HepG2 (cell line): ENCODE results near the gene PDIA6. TPM values are rescaled to one million over a fixed set of nuclear protein-coding genes. Genes with fewer than 3 reads are reported as not detected.

Source experiments
- ASH2L ChIP-seq: fragments of 300-600, 200-600 bp; sonication (generic); IDR thresholded peaks from 2 replicates; pipeline ENCODE4 v1.7.0; 2017; ENCODE audit warnings: low read depth, mild to moderate bottlenecking, moderate library complexity, mixed read lengths, low read length; ENCODE audit not compliant: insufficient read length
- CREB1 ChIP-seq, 2 experiments: fragments of 450-650 bp in 1 of 2; IDR thresholded peaks; 2 replicates each; pipeline ENCODE4 v1.6.1; 2016 to 2017; ENCODE audit warnings: control low read depth in 1 of 2, mild to moderate bottlenecking in 1 of 2, missing compliant biosample characterization in 1 of 2, missing genetic modification characterization in 1 of 2
- FOXO1 ChIP-seq: sonication (generic); formaldehyde crosslinking; IDR thresholded peaks from 2 replicates; pipeline ENCODE4 v1.4.0; 2020; ENCODE audit warnings: missing genetic modification reagents
- GABPB1 ChIP-seq: IDR thresholded peaks from 2 replicates; pipeline ENCODE4 v1.6.1; 2016; ENCODE audit warnings: mild to moderate bottlenecking, missing genetic modification reagents, moderate library complexity, missing compliant biosample characterization
- KAT2B ChIP-seq: fragments of 150-350 bp; IDR thresholded peaks from 2 replicates; pipeline ENCODE4 v1.6.1; 2014; ENCODE audit warnings: low read depth, low read length, borderline replicate concordance
- KDM3A ChIP-seq: IDR thresholded peaks from 2 replicates; pipeline ENCODE4 v1.6.1; 2018; ENCODE audit warnings: low read depth, missing compliant biosample characterization
- KLF16 ChIP-seq, 2 experiments: sonication (generic) in 1 of 2; formaldehyde crosslinking in 1 of 2; IDR thresholded peaks; 2 replicates each; pipeline versions ENCODE4 v1.6.1 to v1.8.0; 2016 to 2023; ENCODE audit warnings: missing genetic modification reagents in 2 of 2, missing compliant biosample characterization in 1 of 2
- LBX2 ChIP-seq: sonication (generic); formaldehyde crosslinking; IDR thresholded peaks from 2 replicates; pipeline ENCODE4 v1.5.0; 2020; ENCODE audit warnings: missing genetic modification reagents, mild to moderate bottlenecking, borderline replicate concordance
- PBX2 ChIP-seq: IDR thresholded peaks from 2 replicates; pipeline ENCODE4 v1.6.1; 2016; ENCODE audit warnings: control low read depth
- PHF21A ChIP-seq: sonication (generic); formaldehyde crosslinking; IDR thresholded peaks from 2 replicates; pipeline ENCODE4 v1.5.0; 2020; ENCODE audit warnings: mild to moderate bottlenecking, missing genetic modification reagents
- RBM39 ChIP-seq: fragments of 200-400 bp; formaldehyde crosslinking; IDR thresholded peaks from one replicate; pipeline ENCODE4 v1.6.1; 2018; ENCODE audit warnings: antibody characterized with exemption, mild to moderate bottlenecking, low read depth, low read length; ENCODE audit not compliant: poor library complexity, severe bottlenecking
- SNAI1 ChIP-seq: sonication (generic); formaldehyde crosslinking; IDR thresholded peaks from 2 replicates; pipeline ENCODE4 v1.5.0; 2020; ENCODE audit warnings: mild to moderate bottlenecking, missing genetic modification reagents, borderline replicate concordance
- SOX6 ChIP-seq, 2 experiments: fragments of 450-650 bp in 1 of 2; sonication (generic) in 1 of 2; formaldehyde crosslinking in 1 of 2; IDR thresholded peaks; 2 replicates each; pipeline versions ENCODE4 v1.4.0 to v1.6.1; 2017 to 2020; ENCODE audit warnings: antibody characterized with exemption in 1 of 2, mild to moderate bottlenecking in 1 of 2, missing genetic modification reagents in 1 of 2
- SP4 ChIP-seq: sonication (generic); formaldehyde crosslinking; IDR thresholded peaks from 2 replicates; pipeline ENCODE4 v1.8.1; 2023; ENCODE audit warnings: mild to moderate bottlenecking, missing genetic modification reagents
- STAT5B ChIP-seq: sonication (generic); formaldehyde crosslinking; IDR thresholded peaks from 2 replicates; pipeline ENCODE4 v1.4.0; 2020; ENCODE audit warnings: missing genetic modification reagents
- XBP1 ChIP-seq: sonication (generic); formaldehyde crosslinking; IDR thresholded peaks from 2 replicates; pipeline ENCODE4 v1.5.0; 2020; ENCODE audit warnings: missing genetic modification reagents
- ZBTB7A ChIP-seq: sonication (generic); formaldehyde crosslinking; IDR thresholded peaks from 2 replicates; pipeline ENCODE4 v1.8.0; 2022; ENCODE audit warnings: mild to moderate bottlenecking, missing genetic modification reagents
- ZEB1 ChIP-seq: IDR thresholded peaks from 2 replicates; pipeline ENCODE4 v1.6.1; 2012; ENCODE audit warnings: mild to moderate bottlenecking, low read depth, inconsistent platforms; ENCODE audit not compliant: insufficient replicate concordance
- ZNF10 ChIP-seq: sonication (generic); formaldehyde crosslinking; IDR thresholded peaks from 2 replicates; pipeline ENCODE4 v1.4.0; 2020; ENCODE audit warnings: mild to moderate bottlenecking, low read depth, missing genetic modification reagents, borderline replicate concordance
- ZNF337 ChIP-seq: sonication (generic); formaldehyde crosslinking; IDR thresholded peaks from 2 replicates; pipeline ENCODE4 v1.5.1; 2020; ENCODE audit warnings: missing genetic modification reagents, low read depth, mild to moderate bottlenecking, borderline replicate concordance
- ZNF709 ChIP-seq: sonication (generic); formaldehyde crosslinking; IDR thresholded peaks from 2 replicates; pipeline ENCODE4 v1.5.0; 2020; ENCODE audit warnings: mild to moderate bottlenecking, missing genetic modification reagents
- ZNF768 ChIP-seq: sonication (generic); formaldehyde crosslinking; IDR thresholded peaks from 2 replicates; pipeline ENCODE4 v1.4.0; 2020; ENCODE audit warnings: missing genetic modification reagents
- ZSCAN12 ChIP-seq: sonication (generic); formaldehyde crosslinking; IDR thresholded peaks from 2 replicates; pipeline ENCODE4 v1.9.0; 2021; ENCODE audit warnings: mild to moderate bottlenecking, missing genetic modification reagents
- polyA plus RNA-seq, 8 experiments: library from polyadenylated mRNA; depleted of rRNA in 3 of 8; stranded (reverse) in 7 of 8; unstranded in 1 of 8; fragments of >200 nt; fragmentation: Illumina TruSeq in 4 of 8; extraction: Trizol in 4 of 8; gene quantifications; 2 replicates each; pipeline versions ENCODE4 v1.2.1 to v1.2.3, GENCODE V29; 2011 to 2016; ENCODE audit warnings: low read depth in 4 of 8, missing spikeins in 1 of 8, mixed read lengths in 1 of 8; ENCODE audit not compliant: insufficient read depth in 1 of 8
- total RNA-seq, 5 experiments: library from RNA; depleted of rRNA; stranded (reverse); fragments of >200 nt; fragmentation: Illumina TruSeq; extraction: Trizol; gene quantifications; 2 replicates each; pipeline ENCODE4 v1.2.3, GENCODE V29; 2016; ENCODE audit warnings: low read depth in 1 of 5
- TF ChIP-seq, protein P1 (sequence below): sonication (generic); formaldehyde crosslinking; IDR thresholded peaks from 2 replicates; pipeline ENCODE4 v1.4.0; 2020; ENCODE audit warnings: missing genetic modification reagents
- TF ChIP-seq, protein P2 (sequence below): IDR thresholded peaks from 2 replicates; pipeline ENCODE4 v1.6.1; 2016; ENCODE audit warnings: missing genetic modification reagents, missing compliant biosample characterization

The PDIA6 gene
- total and polyA plus RNA-seq, 2 of the 13 experiments (the other 11 are each of a cell fraction or from before 2014, with no cell fraction given): 586 to 642 TPM

GRCh38 chr2:10812362-10813162 is at the start of gene PDIA6 (continued):
- TF ChIP-seq ZSCAN12 (CRISPR knock-in tag) (0 out of 2 replicates have a peak, but pooled peaks have one; percentile 37), ZEB1 (no peak), ZNF10 (CRISPR knock-in tag) (no peak), KLF16 (CRISPR knock-in tag; IDR thresholded peaks at IDR 0.05) (peak in 1 of 2 experiments; percentile 64; a peak in 1 of 4 replicates), GABPB1 (peak; percentile 91), ZBTB7A (peak; percentile 49; the same call in 1 of the 2 replicates), CREB1 (IDR thresholded peaks at IDR 0.05) (peak; percentile 82), CREB1 (CRISPR knock-in tag; IDR thresholded peaks at IDR 0.05) (no peak; the same call in 1 of the 2 replicates), SNAI1 (CRISPR knock-in tag) (0 out of 2 replicates have a peak, but pooled peaks have one; percentile 39), ASH2L (peak; percentile 93), RBM39 (peak; percentile 28), FOXO1 (CRISPR knock-in tag) (peak; percentile 69; the same call in 1 of the 2 replicates), PBX2 (CRISPR knock-in tag) (peak; percentile 94), KDM3A (CRISPR knock-in tag) (0 out of 2 replicates have a peak, but pooled peaks have one; percentile 13), SP4 (CRISPR knock-in tag) (peak; percentile 100), STAT5B (no peak), ZNF337 (no peak), PHF21A (CRISPR knock-in tag) (peak; percentile 37; the same call in 1 of the 2 replicates), XBP1 (CRISPR knock-in tag) (peak; percentile 94), ZNF709 (CRISPR knock-in tag) (0 out of 2 replicates have a peak, but pooled peaks have one; percentile 75), SOX6 (IDR thresholded peaks at IDR 0.05) (no peak), SOX6 (CRISPR knock-in tag; IDR thresholded peaks at IDR 0.05) (0 out of 2 replicates have a peak, but pooled peaks have one; percentile 14), LBX2 (CRISPR knock-in tag) (0 out of 2 replicates have a peak, but pooled peaks have one; percentile 57), KAT2B (no peak), ZNF768 (CRISPR knock-in tag) (0 out of 2 replicates have a peak, but pooled peaks have one; percentile 50)
- TF ChIP-seq, protein P1, sequence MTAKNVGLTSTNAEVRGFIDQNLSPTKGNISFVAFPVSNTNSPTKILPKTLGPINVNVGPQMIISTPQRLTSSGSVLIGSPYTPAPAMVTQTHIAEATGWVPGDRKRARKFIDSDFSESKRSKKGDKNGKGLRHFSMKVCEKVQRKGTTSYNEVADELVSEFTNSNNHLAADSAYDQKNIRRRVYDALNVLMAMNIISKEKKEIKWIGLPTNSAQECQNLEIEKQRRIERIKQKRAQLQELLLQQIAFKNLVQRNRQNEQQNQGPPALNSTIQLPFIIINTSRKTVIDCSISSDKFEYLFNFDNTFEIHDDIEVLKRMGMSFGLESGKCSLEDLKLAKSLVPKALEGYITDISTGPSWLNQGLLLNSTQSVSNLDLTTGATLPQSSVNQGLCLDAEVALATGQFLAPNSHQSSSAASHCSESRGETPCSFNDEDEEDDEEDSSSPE: peak; percentile 66
- TF ChIP-seq, protein P2, sequence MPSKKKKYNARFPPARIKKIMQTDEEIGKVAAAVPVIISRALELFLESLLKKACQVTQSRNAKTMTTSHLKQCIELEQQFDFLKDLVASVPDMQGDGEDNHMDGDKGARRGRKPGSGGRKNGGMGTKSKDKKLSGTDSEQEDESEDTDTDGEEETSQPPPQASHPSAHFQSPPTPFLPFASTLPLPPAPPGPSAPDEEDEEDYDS: peak; percentile 46; the same call in 1 of the 2 replicates
